IPS-20b (cell line): ENCODE results near the gene STARD7.

ENCODE experiments used
- H3K27ac ChIP-seq: one replicate; pipeline ENCODE4 v1.5.1; 2013; ENCODE audit warnings: low read length
- H3K27me3 ChIP-seq: 2 replicates; pipeline ENCODE4 v1.6.1; 2013; ENCODE audit warnings: mild to moderate bottlenecking, low read length, inconsistent platforms; ENCODE audit not compliant: insufficient read depth
- H3K36me3 ChIP-seq: 2 replicates; pipeline ENCODE4 v1.6.1; 2013; ENCODE audit warnings: low read depth, mild to moderate bottlenecking, inconsistent platforms, low read length, moderate library complexity; ENCODE audit not compliant: insufficient read depth
- H3K4me1 ChIP-seq: 2 replicates; pipeline ENCODE4 v1.6.1; 2013; ENCODE audit warnings: mild to moderate bottlenecking, control low read depth, inconsistent platforms, low read length, moderate library complexity; ENCODE audit not compliant: insufficient read depth
- H3K4me3 ChIP-seq: 2 replicates; pipeline ENCODE4 v1.5.1; 2013; ENCODE audit warnings: mild to moderate bottlenecking, low read length, inconsistent platforms
- H3K9ac ChIP-seq: 2 replicates; pipeline ENCODE4 v1.6.1; 2013; ENCODE audit warnings: low read depth, mild to moderate bottlenecking, inconsistent platforms, low read length, moderate library complexity
- H3K9me3 ChIP-seq: 2 replicates; pipeline ENCODE4 v1.6.1; 2013; ENCODE audit warnings: mild to moderate bottlenecking, low read depth, low read length, inconsistent platforms; ENCODE audit not compliant: insufficient read depth

The STARD7 gene

GRCh38 chr2:96157649-96158553 lies 50.7 kb downstream of the STARD7 start:
- H3K4me3 ChIP-seq: no peak overlapping the region
- H3K4me1 ChIP-seq: no peaks in the 10 kb centered on the region; the same call in 1 of the 2 replicates
- no peaks in the 10 kb centered on the region for H3K36me3 ChIP-seq
- H3K27ac ChIP-seq: no peak overlapping the region
- no peaks in the 10 kb centered on the region for H3K9me3 ChIP-seq
- H3K9ac ChIP-seq: no peak overlapping the region
- H3K27me3 ChIP-seq: no peaks in the 10 kb centered on the region

- Histone ChIP-seq H3K9ac (no peak overlapping the region), H3K9me3 (no peaks in the 10 kb centered on the region), H3K27me3 (no peaks in the 10 kb centered on the region), H3K36me3 (no peaks in the 10 kb centered on the region), H3K27ac (no peak overlapping the region), H3K4me3 (no peak overlapping the region), H3K4me1 (peaks cover 4% of the 10 kb centered on the region; the same call in 1 of the 2 replicates)
These were observed 51.5 kb downstream of the STARD7 start for GRCh38 chr2:96156926-96157648.

- Histone ChIP-seq H3K4me1 (peaks cover 5% of the 10 kb centered on the region; the same call in 1 of the 2 replicates), H3K27ac (no peak overlapping the region), H3K9ac (no peak overlapping the region), H3K27me3 (no peaks in the 10 kb centered on the region), H3K4me3 (no peak overlapping the region), H3K36me3 (no peaks in the 10 kb centered on the region), H3K9me3 (no peaks in the 10 kb centered on the region)
These were observed 52.4 kb downstream of the STARD7 start for GRCh38 chr2:96156011-96156820.

GRCh38 chr2:96154506-96155380 lies 53.9 kb downstream of the STARD7 start:
- no peak overlapping the region for H3K9ac ChIP-seq
- peaks cover 5% of the 10 kb centered on the region; the same call in 1 of the 2 replicates for H3K4me1 ChIP-seq
- H3K27me3 ChIP-seq: no peaks in the 10 kb centered on the region
- no peak overlapping the region for H3K4me3 ChIP-seq
- H3K9me3 ChIP-seq: no peaks in the 10 kb centered on the region
- no peak overlapping the region for H3K27ac ChIP-seq
- H3K36me3 ChIP-seq: no peaks in the 10 kb centered on the region

- Histone ChIP-seq H3K4me1 (peaks cover 5% of the 10 kb centered on the region; the same call in 1 of the 2 replicates), H3K9ac (no peak overlapping the region), H3K27ac (no peak overlapping the region), H3K27me3 (no peaks in the 10 kb centered on the region), H3K9me3 (no peaks in the 10 kb centered on the region), H3K36me3 (no peaks in the 10 kb centered on the region), H3K4me3 (no peak overlapping the region)
These were observed 54.6 kb downstream of the STARD7 start for GRCh38 chr2:96153991-96154431.

- Histone ChIP-seq H3K36me3 (no peaks in the 10 kb centered on the region), H3K9ac (no peak overlapping the region), H3K27me3 (no peaks in the 10 kb centered on the region), H3K4me3 (no peak overlapping the region), H3K27ac (no peak overlapping the region), H3K4me1 (peaks cover 6% of the 10 kb centered on the region; the same call in 1 of the 2 replicates), H3K9me3 (no peaks in the 10 kb centered on the region)
These were observed 55.3 kb downstream of the STARD7 start for GRCh38 chr2:96153291-96153713.

- Histone ChIP-seq H3K4me1 (peaks cover 12% of the 10 kb centered on the region; the same call in 1 of the 2 replicates), H3K27me3 (peaks cover 7% of the 10 kb centered on the region), H3K36me3 (no peaks in the 10 kb centered on the region), H3K4me3 (no peak overlapping the region), H3K27ac (no peak overlapping the region), H3K9me3 (no peaks in the 10 kb centered on the region), H3K9ac (no peak overlapping the region)
These were observed 56.1 kb downstream of the STARD7 start for GRCh38 chr2:96152304-96153161.

- H3K9ac ChIP-seq: no peak overlapping the region
- peaks cover 12% of the 10 kb centered on the region; the same call in 1 of the 2 replicates for H3K4me1 ChIP-seq
- H3K27me3 ChIP-seq: peaks cover 15% of the 10 kb centered on the region
- no peaks in the 10 kb centered on the region for H3K36me3 ChIP-seq
- H3K27ac ChIP-seq: no peak overlapping the region
- H3K4me3 ChIP-seq: no peak overlapping the region
- no peaks in the 10 kb centered on the region for H3K9me3 ChIP-seq
These were observed 56.9 kb downstream of the STARD7 start for GRCh38 chr2:96151595-96152303.

GRCh38 chr2:96150791-96151594 lies 57.6 kb downstream of the STARD7 start:
- no peak overlapping the region for H3K9ac ChIP-seq
- no peak overlapping the region for H3K27ac ChIP-seq
- H3K4me1 ChIP-seq: peaks cover 12% of the 10 kb centered on the region; the same call in 1 of the 2 replicates

More at GRCh38 chr2:96150791-96151594, 57.6 kb downstream of the STARD7 start:
- H3K4me3 ChIP-seq: no peak overlapping the region
- H3K27me3 ChIP-seq: peaks cover 22% of the 10 kb centered on the region
- no peaks in the 10 kb centered on the region for H3K9me3 ChIP-seq
- no peaks in the 10 kb centered on the region for H3K36me3 ChIP-seq
